22Rv1 (cell line): ENCODE data around the gene SLC12A4.

Experiments
- H3K27ac ChIP-seq: fragments of 450-650 bp; 2 replicates; pipeline ENCODE4 v1.5.1; 2017
- ZFX ChIP-seq: fragments of 450-650 bp; IDR thresholded peaks from 2 replicates; pipeline ENCODE4 v1.6.1; 2017; ENCODE audit warnings: antibody characterized with exemption, borderline replicate concordance
- TF ChIP-seq, protein P1 (sequence below): fragments of 450-650 bp; IDR thresholded peaks from 2 replicates; pipeline ENCODE4 v1.5.1; 2017; ENCODE audit warnings: mild to moderate bottlenecking

Gene SLC12A4

GRCh38 chr16:67993207-67994039 is 25.0 kb upstream of the SLC12A4 start:
- H3K27ac ChIP-seq = no peak overlapping the region

DNA sequence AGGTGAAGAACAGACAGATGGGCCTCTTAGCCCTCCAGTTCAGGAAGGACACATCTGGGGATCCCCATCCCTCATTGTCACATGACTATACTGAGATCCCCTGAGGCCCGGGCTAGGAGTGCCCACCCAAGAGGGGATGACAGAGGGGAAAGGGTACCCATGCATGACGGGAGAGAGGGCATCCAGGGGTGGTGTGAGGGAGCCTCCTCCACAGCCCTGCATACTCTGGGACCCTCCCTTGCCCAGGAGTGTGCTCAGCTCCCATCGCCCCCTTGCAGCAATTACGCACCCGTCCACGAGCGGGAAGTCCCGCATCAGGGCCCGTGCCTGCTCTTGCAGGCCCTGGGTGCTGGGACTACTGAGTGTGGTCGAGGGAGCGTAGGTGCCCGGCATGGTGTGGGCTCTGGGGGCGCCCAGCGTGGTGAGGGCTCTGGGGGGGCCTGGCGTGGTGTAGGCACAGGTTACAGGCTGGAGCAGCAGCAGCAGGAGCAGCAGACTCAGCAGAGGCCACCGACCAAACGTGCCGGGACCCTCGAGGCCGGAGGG is 24.3 kb upstream of the SLC12A4 start:
- H3K27ac ChIP-seq = no peak overlapping the region
- TF ChIP-seq, protein P1, sequence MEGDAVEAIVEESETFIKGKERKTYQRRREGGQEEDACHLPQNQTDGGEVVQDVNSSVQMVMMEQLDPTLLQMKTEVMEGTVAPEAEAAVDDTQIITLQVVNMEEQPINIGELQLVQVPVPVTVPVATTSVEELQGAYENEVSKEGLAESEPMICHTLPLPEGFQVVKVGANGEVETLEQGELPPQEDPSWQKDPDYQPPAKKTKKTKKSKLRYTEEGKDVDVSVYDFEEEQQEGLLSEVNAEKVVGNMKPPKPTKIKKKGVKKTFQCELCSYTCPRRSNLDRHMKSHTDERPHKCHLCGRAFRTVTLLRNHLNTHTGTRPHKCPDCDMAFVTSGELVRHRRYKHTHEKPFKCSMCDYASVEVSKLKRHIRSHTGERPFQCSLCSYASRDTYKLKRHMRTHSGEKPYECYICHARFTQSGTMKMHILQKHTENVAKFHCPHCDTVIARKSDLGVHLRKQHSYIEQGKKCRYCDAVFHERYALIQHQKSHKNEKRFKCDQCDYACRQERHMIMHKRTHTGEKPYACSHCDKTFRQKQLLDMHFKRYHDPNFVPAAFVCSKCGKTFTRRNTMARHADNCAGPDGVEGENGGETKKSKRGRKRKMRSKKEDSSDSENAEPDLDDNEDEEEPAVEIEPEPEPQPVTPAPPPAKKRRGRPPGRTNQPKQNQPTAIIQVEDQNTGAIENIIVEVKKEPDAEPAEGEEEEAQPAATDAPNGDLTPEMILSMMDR = no peak
- TF ChIP-seq ZFX = no peak

More at GRCh38 chr16:67993207-67994039, 25.0 kb upstream of the SLC12A4 start:
- TF ChIP-seq ZFX = no peak
- TF ChIP-seq, protein P1 = peak; percentile 99

DNA sequence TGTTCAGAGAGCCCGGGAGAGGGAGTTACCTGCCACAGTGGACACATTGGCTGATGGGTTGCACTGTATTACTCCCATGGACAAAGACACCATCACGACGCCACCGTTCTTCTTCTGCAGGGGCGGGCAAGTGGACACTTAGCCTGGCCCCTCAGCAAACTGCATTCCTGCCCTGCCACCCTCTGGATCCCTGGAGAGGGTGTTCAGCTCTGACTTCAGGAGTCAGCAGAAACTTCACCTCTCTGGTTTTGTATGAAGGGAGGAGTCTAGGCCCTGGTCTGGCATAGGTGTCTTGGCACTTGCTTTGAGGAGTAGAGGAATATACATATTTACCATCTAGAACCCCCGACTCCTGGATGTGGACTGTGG is 21.6 kb upstream of the SLC12A4 start:
- TF ChIP-seq ZFX = no peak
- TF ChIP-seq, protein P1 = no peak
- H3K27ac ChIP-seq = no peak overlapping the region

GRCh38 chr16:67989322-67990017 is 21.0 kb upstream of the SLC12A4 start:
- no peak overlapping the region for H3K27ac ChIP-seq
- no peak for TF ChIP-seq ZFX
- TF ChIP-seq, protein P1 = no peak

DNA sequence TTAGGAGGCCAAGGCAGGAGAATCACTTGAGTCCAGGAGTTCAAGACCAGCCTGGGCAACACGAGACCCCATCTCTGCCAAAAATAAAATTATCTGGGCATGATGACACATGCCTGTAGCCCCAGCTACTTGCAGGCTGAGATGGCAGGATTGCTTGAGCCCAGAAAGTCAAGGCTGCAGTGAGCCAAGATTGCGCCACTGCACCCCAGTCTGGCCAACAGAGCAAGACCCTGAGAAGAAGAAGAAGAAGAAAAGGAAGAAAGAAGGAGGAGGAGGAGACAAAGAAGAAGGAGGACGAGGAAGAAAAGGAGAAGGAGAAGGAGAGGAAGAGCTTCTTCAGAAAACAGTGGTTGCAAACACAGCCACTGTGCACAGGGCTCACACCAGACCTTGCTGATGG is 20.2 kb upstream of the SLC12A4 start:
- TF ChIP-seq ZFX = no peak
- TF ChIP-seq, protein P1 = no peak
- no peak overlapping the region for H3K27ac ChIP-seq

GRCh38 chr16:67987460-67988160 is 19.2 kb upstream of the SLC12A4 start:
- no peak overlapping the region for H3K27ac ChIP-seq
- TF ChIP-seq, protein P1 = no peak
- TF ChIP-seq ZFX = no peak
